Measurements from ENCODE around the gene PCED1B.

The PCED1B gene

DNA sequence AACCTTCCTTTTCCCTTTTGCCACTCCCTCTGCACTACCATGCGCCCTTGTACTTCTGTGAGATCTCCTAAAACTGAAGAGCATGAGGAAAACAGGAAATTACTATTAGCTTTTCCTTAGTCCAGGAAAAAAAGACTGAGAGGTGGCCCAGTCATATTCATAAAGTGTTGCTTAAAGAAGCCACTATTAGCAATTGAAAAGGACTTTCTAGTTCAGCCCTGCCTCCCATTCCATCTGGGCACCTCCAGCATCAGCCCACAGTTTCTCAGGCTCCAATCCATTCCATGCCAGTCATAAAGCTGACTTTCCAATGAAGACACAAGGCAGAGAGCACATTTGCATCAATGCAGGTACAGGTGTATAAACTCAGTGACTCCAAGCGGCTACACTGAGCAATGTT lies 20.2 kb downstream of the PCED1B start:
- TF ChIP-seq, protein P1, sequence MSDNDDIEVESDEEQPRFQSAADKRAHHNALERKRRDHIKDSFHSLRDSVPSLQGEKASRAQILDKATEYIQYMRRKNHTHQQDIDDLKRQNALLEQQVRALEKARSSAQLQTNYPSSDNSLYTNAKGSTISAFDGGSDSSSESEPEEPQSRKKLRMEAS (IDR thresholded peaks at IDR 0.05) = no peak
- no peak for TF ChIP-seq RAD21 (IDR thresholded peaks at IDR 0.05; ENCODE audit: low read depth)
- TF ChIP-seq CREB1 (IDR thresholded peaks at IDR 0.05; ENCODE audit: low read depth) = no peak
- TF ChIP-seq TEAD4 (IDR thresholded peaks at IDR 0.05) = no peak
- TF ChIP-seq TAF1 (IDR thresholded peaks at IDR 0.05; ENCODE audit: low read depth) = no peak
- no peak for TF ChIP-seq FOXM1 (IDR thresholded peaks at IDR 0.05; ENCODE audit: borderline replicate concordance, low read depth)
- no peak for TF ChIP-seq TCF12 (IDR thresholded peaks at IDR 0.05; ENCODE audit: low read depth)
- no peak for TF ChIP-seq ZBTB7A (IDR thresholded peaks at IDR 0.05; ENCODE audit: low read depth)
- TF ChIP-seq NFIC (IDR thresholded peaks at IDR 0.05) = no peak
- no peak for TF ChIP-seq YY1 (IDR thresholded peaks at IDR 0.05; ENCODE audit: low read depth)
- TF ChIP-seq, protein P2, sequence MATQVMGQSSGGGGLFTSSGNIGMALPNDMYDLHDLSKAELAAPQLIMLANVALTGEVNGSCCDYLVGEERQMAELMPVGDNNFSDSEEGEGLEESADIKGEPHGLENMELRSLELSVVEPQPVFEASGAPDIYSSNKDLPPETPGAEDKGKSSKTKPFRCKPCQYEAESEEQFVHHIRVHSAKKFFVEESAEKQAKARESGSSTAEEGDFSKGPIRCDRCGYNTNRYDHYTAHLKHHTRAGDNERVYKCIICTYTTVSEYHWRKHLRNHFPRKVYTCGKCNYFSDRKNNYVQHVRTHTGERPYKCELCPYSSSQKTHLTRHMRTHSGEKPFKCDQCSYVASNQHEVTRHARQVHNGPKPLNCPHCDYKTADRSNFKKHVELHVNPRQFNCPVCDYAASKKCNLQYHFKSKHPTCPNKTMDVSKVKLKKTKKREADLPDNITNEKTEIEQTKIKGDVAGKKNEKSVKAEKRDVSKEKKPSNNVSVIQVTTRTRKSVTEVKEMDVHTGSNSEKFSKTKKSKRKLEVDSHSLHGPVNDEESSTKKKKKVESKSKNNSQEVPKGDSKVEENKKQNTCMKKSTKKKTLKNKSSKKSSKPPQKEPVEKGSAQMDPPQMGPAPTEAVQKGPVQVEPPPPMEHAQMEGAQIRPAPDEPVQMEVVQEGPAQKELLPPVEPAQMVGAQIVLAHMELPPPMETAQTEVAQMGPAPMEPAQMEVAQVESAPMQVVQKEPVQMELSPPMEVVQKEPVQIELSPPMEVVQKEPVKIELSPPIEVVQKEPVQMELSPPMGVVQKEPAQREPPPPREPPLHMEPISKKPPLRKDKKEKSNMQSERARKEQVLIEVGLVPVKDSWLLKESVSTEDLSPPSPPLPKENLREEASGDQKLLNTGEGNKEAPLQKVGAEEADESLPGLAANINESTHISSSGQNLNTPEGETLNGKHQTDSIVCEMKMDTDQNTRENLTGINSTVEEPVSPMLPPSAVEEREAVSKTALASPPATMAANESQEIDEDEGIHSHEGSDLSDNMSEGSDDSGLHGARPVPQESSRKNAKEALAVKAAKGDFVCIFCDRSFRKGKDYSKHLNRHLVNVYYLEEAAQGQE (IDR thresholded peaks at IDR 0.05; ENCODE audit: low read depth) = no peak
- no peak for TF ChIP-seq EP300 (IDR thresholded peaks at IDR 0.05; ENCODE audit: borderline replicate concordance)
- no peak for TF ChIP-seq EGR1 (IDR thresholded peaks at IDR 0.05)
- TF ChIP-seq, protein P3, sequence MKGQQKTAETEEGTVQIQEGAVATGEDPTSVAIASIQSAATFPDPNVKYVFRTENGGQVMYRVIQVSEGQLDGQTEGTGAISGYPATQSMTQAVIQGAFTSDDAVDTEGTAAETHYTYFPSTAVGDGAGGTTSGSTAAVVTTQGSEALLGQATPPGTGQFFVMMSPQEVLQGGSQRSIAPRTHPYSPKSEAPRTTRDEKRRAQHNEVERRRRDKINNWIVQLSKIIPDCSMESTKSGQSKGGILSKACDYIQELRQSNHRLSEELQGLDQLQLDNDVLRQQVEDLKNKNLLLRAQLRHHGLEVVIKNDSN (IDR thresholded peaks at IDR 0.05) = no peak
- no peak for TF ChIP-seq CEBPB (IDR thresholded peaks at IDR 0.05)

DNA sequence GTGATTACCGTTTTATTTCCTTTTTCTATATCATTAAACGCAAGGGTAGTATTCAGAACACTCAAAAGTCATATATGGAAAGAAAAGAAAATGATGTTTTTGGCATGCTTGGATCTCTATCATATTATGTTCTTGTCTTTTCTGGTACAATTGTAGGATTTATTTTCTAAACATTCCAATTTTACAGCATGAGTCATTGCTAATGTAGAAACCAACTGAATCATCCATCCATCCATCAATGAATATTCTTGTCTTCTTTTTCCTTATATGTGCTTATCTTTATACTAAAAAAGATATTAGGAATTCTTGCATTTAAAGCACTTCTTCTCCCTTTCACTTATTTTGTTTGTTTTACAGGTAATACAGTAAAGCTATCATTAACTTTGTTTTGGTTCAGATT lies 20.7 kb downstream of the PCED1B start:
- TF ChIP-seq TCF12 (IDR thresholded peaks at IDR 0.05; ENCODE audit: low read depth) (no peak), YY1 (IDR thresholded peaks at IDR 0.05; ENCODE audit: low read depth) (no peak), CEBPB (IDR thresholded peaks at IDR 0.05) (no peak), ZBTB7A (IDR thresholded peaks at IDR 0.05; ENCODE audit: low read depth) (no peak), EGR1 (IDR thresholded peaks at IDR 0.05) (no peak), TEAD4 (IDR thresholded peaks at IDR 0.05) (no peak)
- TF ChIP-seq, protein P3 (IDR thresholded peaks at IDR 0.05) = no peak

DNA sequence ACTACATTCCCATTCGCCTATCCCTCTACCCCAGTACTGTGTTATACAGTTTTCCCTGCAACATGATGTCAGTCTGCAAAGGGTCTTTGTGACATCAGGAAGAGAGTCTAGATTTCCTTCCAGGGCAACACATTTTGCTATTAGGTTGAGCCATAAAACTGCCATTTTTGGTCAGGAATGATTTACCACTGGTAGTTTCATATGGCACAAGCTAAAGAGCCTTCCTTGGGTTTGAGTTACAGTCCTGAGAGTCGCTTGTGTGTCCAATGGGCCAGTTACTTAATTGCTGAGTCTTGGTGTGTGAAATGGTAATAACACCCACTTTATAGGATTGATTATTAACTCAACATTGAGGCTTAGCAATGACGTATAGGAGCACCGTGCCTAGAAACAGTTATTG lies 23.0 kb downstream of the PCED1B start:
- TF ChIP-seq ZBTB7A (IDR thresholded peaks at IDR 0.05; ENCODE audit: low read depth) = no peak
- no peak for TF ChIP-seq EGR1 (IDR thresholded peaks at IDR 0.05)
- TF ChIP-seq FOXM1 (IDR thresholded peaks at IDR 0.05; ENCODE audit: borderline replicate concordance, low read depth) = no peak
- TF ChIP-seq YY1 (IDR thresholded peaks at IDR 0.05; ENCODE audit: low read depth) = no peak
- TF ChIP-seq CEBPB (IDR thresholded peaks at IDR 0.05) = no peak
- TF ChIP-seq TCF12 (IDR thresholded peaks at IDR 0.05; ENCODE audit: low read depth) = no peak
- no peak for TF ChIP-seq EP300 (IDR thresholded peaks at IDR 0.05; ENCODE audit: borderline replicate concordance)
- TF ChIP-seq, protein P1 (IDR thresholded peaks at IDR 0.05) = no peak
- no peak for TF ChIP-seq TEAD4 (IDR thresholded peaks at IDR 0.05)
- no peak for TF ChIP-seq CREB1 (IDR thresholded peaks at IDR 0.05; ENCODE audit: low read depth)
- TF ChIP-seq TAF1 (IDR thresholded peaks at IDR 0.05; ENCODE audit: low read depth) = no peak
- no peak for TF ChIP-seq NFIC (IDR thresholded peaks at IDR 0.05)

DNA sequence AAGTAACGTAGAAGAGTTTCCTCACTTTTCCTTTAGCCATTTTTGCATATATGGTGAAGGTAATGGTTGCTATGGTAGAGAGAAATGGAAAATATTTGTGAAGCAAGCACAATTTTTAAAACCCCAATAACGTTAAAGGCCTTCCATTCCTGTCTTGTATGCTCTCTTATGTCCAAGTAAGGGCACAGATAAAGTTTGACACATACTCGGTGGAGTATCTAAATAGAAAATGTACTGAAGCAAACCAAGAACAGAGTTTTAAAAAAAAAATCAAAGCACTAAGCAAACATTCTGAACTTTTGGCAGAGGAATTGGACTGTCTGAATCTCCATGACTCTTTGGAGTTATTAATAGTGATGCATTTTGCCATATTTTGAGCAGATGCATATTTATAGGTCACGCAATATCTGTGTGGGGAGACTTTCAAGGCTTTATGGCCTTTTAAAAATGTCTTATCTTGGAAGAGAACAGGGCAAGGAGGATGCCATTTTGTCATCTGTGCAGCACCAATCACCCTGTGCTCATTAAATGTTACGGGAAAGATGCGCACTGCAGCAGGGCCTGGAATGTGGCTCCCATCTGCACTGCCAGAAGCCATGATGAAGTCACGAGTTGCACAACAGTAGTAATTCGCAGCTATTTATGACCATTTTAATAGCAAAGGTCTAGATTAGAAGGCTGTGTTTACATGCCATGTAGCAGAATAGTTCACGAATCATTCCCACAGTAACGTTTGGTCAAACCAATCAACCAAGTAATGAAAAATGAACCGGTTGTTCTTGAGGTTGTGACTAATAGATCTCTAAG lies 23.6 kb downstream of the PCED1B start:
- TF ChIP-seq ZBTB7A (IDR thresholded peaks at IDR 0.05; ENCODE audit: low read depth) (no peak), YY1 (IDR thresholded peaks at IDR 0.05; ENCODE audit: low read depth) (no peak), TEAD4 (IDR thresholded peaks at IDR 0.05) (no peak), TAF1 (IDR thresholded peaks at IDR 0.05; ENCODE audit: low read depth) (no peak), EGR1 (IDR thresholded peaks at IDR 0.05) (no peak), CREB1 (IDR thresholded peaks at IDR 0.05; ENCODE audit: low read depth) (no peak), NFIC (IDR thresholded peaks at IDR 0.05) (no peak), FOXM1 (IDR thresholded peaks at IDR 0.05; ENCODE audit: borderline replicate concordance, low read depth) (no peak)
- TF ChIP-seq, protein P2 (IDR thresholded peaks at IDR 0.05; ENCODE audit: low read depth) = no peak
- TF ChIP-seq, protein P3 (IDR thresholded peaks at IDR 0.05) = no peak
